Hypothalamus (tissue), 51 donors: Measurements from ENCODE around the gene LRRC28.

ENCODE experiments used
- DNase-seq, 51 donors: peaks; one replicate each; lab custom pipeline; 2025; lab: John Stamatoyannopoulos, UW

Gene LRRC28

DNA sequence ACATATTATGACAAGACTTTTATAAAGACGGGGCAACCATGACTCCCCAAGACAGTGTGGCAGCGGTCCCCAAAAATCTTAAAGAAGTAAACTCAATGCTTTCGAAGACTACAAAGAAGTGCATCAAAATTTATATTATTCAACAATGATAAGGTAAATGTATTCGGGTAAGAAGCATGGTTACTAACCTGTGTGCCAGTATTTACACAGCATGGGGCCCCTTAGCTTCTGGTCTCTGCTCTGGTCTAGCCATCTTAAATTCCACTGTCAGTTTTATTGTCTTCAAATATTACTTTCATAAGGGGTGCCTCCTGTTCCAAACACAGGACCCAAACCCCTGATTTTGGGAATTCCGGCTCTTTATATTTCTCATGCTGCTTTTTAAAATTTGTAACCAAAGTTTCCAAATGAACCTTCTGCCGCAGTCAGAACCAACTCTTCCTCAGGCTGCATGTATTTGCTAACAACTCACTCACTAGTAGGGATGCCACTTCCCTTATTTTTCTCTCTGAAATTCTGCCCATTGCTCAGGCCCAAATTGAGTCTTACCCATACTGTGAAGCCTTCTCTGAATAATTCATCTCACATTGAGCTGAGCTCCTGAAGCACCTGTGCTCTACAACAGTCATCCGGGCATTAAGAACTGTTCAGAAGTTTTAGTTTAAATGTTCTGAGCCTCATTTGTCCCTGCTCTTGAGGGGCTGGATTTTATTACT is 3.1 kb upstream of the LRRC28 start:
- DNase-seq: no peak

DNA sequence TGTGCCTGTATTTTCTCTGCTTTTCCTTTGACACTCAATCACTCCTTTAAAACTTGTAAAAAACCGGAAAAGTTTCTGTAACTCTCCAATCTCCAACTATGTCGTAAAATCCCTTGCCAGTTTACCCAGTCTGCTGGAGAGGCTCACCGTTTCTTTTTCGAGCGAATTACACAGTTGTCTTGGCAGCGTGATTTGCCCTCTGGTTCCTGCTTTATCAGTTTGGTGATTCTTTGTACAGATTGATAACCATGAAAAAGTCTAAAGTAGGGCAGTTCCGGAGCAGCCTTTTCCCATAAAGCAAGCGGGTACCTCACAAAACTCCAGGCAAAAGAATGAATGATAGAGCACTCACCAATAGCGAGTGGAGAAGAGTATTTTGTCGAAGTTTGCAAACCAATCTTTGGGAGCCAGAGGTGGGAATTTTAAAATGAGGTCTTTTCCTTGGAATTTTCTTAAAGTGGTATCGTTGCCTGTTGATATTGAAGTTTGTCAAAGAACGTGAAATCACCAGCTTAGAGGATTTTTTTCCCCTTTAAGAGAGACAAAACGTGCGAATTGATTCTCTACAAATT is 1.9 kb upstream of the LRRC28 start, which contains the start of gene TTC23:
Gene TTC23 (minus strand): TSS at position 312 of the 572 bp plus-strand sequence. CDS start 20,869 bp downstream, outside the sequence.
- DNase-seq: peak in 10 of 51 donors; percentile 3 to 78 (median 10)

DNA sequence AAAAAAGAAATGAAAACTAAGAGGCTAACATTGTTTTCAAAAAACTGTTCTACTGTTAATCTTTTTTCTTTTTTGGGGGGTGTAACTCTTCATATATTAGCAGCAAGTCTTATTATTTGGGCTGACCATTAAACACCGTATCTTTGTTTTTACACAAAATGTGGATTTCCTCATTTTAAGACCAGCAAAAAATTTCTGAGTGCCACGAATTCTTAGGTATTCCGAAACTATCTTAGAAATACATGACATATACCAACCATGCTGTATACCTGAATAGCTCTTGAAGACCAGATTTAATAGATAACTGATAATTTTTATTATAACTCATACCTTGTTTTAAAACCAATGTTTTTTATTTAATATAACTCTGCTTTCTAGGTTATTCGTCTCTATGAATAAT is 1.3 kb upstream of the LRRC28 start:
- no peak for DNase-seq

DNA sequence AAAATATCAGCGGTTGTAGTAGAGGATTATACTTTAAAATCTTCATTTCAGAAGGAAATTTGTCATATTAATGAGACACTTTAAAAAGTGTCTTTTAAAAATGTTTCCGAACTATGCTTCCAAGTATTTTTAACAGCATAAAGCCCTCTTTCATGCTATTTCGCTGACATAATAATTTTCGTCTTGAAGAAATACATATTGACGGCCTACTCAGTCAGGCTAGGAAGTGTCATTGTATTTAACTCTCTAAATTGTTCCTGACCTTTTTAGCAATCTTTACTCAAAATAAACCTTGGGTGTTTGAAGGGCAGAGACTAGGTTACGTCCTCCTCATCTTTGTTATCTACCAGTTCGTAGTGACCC is 806 bp upstream of the LRRC28 start:
- no peak for DNase-seq

DNA sequence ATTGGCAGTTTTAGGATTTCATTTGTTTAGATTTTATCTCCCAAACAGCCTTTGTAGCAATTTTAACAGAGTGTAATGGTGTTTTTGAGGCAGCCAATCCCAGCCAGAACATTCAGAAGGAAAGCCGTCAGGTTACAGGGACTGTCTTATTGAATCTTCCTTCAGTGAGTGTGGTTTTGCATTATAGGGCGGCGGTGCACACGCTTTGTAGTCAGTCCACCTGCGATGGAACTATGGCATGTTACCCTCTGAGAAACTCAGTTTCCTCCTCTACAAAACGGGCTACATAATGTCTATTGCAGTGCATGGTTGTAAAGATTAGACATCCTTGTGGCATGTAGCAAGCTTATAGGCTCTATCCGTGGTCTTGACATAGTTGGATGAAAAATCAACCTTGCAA is 1.0 kb downstream of the LRRC28 start:
- DNase-seq: peak in 1 of 51 donors; percentile 6

DNA sequence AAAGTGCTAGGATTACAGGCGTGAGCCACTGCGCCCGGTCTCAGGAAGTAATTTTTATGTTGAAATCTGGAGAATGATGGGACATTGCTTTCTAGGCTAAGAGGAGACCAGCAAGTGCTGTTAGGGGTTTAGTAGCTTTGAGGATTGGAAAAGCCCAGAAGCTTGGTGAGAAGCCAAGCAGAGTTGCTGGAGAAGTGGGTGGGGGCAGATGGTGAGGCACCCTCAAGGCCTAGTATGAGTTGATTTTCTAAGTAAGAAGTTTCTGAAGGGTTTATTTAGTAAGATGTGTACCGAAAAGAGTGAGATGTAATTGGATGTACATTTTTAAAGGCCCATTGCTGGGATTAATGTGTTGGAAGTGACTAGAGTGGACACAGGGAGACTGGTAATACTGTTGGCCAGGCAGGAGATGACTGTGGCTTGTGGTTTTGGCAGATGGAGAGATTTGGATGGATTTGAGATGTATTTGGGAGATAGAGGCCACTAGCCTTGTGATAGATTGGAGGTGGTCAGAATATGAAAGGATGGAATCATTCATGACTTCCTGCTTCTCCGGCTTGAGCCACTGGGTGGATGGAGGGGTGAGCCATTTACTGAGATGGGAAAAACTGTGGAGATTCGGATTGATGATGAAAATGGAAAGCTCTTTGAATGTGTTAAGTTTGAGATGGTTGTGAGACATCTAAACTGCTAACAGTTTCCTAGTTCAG is 2.3 kb downstream of the LRRC28 start:
- no peak for DNase-seq

DNA sequence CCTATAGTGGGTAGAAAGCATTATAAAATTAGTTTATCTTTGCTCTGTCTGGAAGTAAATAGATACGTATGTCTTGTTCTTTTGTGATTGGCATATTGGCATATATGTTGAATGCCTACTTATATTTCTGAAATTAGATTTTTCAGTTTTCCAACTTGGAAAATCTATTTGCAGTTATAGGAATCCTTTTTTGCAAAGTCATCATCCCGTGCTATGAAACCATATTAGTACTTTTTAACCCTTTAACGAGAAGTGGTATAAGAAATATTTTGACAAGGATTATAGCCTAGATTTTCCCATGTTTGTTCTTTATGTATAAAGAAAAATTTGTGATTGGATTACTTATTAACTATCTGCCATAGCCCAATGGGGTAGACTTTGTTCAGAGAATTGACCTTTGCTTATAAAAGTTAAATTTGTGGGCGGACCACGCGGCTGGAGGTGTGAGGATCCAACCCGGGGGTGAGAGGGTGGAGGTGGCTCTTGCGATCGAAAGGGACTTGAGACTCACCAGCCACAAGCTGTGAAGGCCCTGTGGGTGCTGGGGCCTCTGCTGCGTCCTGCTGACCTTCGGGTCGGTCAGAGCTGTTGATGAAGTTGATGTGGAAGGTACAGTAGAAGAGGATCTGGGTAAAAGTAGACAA is 5.9 kb downstream of the LRRC28 start:
- DNase-seq: no peak

DNA sequence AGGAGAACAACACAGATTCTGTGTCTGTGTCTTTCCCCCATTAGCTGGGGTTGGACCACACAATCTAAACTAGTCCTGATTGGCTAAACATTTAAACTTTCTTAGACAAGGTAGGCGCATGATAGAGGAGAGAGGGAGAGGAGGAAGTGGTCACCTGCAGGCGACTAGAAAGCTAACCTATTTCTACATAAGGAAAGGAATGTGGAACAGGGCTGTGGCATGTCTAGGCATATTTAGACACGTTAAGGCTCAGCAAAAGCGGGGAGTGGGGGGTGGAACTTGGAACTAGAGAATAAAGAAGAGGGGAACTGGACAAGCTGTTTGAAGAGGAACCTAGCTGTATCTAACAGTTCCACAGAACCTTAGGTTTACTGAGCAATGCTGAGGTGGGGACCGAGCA is 12.8 kb downstream of the LRRC28 start:
- no peak for DNase-seq

DNA sequence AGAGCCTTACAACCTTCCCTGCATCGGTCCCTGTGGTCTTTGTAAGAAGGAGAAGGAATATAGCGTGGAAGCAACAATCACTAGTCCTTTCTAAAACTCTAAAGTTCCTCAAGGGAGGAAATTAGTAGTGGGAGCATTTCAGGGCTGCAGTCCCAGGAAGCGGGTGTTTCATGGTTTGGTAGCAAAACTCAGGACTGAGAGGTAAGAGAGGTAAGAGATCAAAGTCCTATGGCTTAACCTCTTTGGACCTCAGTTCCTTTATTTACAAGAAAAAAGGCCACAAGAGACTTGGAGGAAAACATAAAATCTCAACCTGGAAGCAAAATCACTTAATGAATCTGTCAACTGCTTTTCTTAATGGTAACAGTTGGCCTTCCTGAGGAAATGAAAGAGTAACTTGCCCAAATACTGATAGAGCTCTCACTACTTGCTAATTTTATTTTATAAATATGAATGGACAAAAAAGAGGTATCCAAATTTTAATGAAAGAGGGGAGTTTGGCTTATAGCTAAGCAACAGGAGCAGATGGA is 14.3 kb downstream of the LRRC28 start:
- DNase-seq: no peak

DNA sequence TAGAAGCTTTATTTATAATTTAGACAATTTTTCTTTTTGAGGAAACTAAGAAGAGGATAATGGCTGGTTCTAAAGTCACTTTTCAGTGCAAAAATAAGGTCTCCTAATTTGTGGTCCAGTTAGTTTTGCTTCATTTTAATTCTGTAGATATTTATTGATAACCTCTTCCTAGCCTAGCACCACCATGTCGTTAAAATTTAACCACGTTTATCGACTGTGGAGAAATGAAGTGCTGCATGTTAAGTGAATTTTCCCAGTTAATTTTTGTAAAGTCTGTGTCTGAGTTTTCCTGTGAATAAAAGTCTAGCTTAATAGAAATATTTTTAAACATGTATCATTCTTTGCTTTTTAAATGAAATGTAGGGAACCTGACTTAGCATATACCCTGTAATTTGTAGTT is 16.7 kb downstream of the LRRC28 start:
- DNase-seq: no peak

DNA sequence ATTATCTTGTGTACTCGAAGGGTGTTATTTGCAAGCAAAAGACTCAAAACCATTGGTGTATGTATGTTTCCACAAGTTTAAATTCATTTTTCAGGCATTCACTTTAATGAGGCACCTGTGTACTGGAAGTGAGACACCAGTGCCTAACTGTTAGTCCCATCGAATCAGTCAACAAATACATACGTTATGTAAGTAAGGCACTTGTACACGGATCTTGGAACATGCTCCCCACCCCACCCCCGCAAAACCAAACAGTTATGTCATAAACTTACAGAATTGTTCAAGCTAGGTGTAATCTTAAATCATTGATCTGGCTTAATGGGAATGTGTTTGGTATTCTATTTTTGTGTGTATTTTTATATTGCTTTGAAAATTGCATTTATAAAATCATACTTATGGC is 17.1 kb downstream of the LRRC28 start:
- DNase-seq: no peak

DNA sequence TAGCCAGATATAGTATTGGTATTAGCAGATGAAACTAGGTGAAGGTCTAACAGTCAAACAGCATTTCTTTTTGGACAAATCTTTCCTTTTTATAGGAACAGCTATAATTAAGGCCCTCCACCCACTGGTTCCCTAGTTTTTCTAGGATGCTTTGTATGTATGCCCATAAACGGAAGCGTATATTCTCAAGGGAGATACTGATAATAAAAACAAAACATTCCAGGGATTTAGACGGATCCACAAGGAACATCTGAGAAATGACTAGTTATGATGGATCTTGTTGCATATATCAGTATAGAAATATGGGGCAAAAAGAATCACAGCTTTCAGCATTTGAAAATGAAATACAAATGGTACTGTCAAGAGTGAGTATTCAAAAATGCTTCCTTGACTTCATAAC is 22.5 kb downstream of the LRRC28 start:
- DNase-seq: no peak

DNA sequence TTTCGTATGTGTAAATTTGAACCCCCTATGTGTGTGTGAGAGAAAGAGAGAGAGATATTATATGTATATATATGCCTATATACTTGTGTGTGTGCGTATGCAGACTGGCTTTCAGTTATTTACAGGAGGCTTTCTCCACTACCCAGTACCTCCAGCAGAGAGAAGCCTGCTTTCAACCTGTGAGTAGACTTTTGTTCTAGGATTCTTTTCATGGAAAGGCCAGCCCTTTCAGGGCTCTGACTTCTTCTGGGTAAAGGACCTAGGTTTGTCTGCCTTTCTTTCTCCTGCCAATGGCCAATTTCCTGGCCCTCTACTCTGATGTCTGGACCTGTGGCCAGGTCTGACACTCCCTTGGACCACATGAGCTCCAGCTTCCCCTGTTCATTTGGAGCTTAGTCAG is 23.8 kb downstream of the LRRC28 start:
- no peak for DNase-seq

DNA sequence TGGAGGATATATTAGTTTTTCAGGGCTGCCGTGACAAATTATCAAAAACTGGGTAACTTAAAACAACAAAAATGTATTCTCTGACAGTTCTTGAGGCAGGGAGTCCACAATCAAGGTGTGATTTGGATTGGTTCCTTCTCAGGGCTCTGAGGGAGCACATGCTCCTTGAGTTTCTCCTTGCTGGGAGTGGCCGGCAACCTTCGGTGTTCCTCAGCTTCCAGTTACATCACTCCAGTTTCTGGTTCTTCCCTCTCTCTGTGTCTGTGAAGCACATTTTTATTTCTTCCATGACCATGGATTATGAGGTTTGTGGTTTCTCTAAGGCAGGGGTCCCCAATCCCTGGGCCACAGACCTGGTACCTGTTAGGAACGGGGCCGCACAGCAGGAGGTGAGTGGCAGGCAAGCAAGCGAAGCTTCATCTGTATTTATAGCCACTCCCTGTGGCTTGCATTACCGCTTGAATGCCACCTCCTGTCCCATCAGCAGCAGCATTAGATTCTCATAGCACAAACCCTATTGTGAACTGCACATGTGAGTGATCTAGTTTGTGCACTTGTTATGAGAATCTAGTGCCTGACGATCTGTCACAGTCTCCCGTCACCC is 24.3 kb downstream of the LRRC28 start:
- no peak for DNase-seq

DNA sequence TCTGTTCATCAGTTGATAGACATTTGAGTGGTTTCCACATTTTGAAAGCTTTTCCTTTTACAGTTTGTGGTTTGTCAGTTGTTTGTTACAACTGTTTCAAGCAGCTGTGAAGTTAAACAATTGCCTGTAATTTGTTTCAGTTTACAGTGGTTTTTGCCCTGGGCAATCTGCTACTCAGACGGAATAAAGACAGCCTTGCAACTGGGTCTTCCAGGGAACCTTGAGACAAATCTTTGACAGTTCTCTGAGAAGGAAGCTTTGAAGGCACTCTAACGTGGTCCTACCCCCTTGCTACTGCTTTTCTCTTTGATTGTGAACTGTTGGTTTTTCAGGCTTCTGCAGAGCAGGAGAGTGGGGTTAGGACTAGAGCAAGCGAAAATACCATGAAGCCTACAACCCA is 28.0 kb downstream of the LRRC28 start:
- no peak for DNase-seq

DNA sequence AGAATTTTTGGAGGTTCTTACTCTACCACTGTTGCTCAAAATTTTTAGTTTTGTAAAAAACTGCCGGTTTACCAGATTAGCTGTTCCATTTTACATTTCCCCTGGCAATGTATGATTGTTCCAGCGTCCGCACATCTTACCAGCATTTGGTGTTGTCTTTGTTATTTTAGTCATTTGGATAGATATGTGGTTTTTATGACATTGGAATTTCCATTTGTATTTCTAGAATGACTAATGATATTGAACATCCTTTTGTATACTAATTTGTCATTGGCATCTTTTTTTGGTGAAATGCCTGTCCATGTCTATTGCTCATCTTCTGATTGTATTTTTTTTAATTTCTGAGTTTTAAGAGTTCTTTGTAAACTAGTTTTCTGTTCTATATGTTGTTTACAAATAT is 28.5 kb downstream of the LRRC28 start:
- DNase-seq: no peak

DNA sequence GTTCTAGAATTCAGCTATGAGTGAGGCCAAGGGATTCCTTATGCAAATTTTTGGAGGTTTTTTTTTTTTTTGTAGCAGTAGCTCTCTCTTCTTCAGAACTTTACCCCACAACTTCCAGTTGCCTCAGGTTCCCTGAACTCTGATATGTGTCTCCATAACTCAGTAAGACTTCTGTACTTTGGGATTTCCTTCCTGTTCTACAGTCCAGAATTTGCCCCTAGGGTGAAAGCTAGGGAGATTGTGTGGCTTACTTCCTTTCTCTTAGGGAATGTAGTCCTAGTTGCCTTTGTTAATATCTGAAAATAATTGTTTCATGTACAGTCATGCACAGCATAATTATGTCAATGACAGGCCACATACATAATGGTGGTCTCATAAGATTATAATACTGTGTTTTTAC is 30.8 kb downstream of the LRRC28 start:
- no peak for DNase-seq

DNA sequence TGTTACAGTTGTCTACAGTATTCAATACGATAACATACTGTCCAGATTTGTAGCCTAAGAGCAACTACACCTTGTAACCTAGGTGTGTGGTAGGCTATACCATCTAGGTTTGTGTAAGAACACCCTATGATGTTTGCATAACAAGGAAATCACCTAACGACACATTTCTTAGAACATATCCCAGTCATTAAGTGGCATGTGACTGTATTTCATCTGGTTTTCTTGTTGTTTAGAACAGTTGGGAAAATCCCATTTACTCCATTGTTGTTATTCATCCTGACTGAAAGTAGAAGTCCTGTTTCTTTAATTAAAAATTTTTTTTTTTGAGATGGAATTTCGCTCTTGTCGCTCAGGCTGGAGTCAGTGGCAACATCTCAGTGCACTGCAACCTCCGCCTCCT is 31.3 kb downstream of the LRRC28 start:
- no peak for DNase-seq

DNA sequence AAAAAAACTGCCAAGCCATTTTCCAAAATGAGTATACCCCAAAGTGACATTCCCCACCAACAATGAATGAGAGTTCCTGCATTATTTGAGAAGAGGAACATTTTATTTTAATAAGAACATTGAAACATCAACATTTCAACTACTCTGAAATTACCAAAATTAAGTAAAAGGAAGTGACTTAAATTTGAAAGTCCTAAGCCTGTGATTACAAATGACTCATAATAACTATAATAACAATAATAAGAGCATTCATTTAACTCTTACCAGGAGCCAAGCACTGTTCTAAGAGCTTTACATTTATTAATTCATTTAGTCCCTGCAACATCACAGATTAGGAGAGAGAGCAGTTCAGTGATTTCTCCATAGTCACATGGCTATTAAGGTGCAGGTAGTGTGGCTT is 32.4 kb downstream of the LRRC28 start:
- DNase-seq: no peak

DNA sequence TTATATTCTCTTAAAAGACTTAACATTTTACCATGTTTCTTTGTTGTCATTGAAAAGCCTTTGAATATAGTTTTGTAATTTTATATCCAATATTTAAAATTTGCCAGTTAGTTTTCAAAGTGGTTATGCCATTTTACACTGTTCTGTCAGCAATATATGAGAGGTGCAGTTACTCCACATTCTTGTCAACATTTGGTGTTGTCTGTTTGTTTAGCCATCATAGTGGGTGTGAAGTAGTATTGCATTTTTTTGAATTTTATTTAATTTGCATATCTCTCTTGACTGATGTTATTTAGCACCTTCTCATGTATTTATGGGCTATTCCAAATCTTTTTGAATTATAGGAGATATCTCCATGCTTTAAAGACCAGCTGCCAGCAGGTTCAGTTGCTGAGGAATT is 40.4 kb downstream of the LRRC28 start:
- DNase-seq: no peak

DNA sequence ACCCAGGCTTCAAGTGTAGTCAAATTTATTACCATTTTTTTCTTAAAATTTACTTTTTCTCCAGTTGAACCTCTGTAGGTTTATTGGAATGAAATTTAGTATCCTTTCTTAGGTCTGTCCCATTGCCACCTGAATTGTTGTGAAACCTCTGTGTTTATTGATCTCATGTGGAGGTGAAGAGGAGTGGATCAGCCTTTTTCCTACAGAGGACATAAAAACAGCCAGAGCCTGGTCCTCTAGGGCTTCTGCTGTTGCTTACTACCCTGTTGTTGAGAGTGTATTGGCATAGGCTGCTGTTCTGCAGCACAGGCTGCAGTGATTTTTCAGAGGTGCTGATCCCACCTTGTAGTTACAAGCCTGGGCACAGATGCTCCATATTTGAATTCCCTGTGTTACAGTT is 44.6 kb downstream of the LRRC28 start:
- DNase-seq: no peak
